HG03025 (cell line): ENCODE measurements around the gene VPS39.

ENCODE experiments used
- ATAC-seq: cut with Tn5 transposase; IDR thresholded peaks from one replicate; pipeline ENCODE4 v1.9.1; 2021; ENCODE audit warnings: mild to moderate bottlenecking, moderate library complexity; ENCODE audit not compliant: unreplicated experiment, low FRiP score

Gene VPS39

DNA sequence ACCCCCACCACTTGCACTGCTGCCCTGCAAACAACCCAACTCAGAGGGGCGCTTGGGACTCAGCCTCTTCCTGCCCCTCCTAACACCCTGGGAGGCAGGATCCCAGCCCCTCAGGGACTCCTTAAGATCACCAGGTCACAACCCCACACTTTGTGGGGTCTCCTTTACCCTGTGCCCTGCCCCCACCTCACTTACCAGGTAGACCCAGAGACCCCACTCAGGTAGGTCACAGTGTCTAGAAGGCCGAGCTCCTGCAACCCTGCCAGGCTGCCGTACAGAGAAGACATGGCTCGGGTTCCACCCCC is 60.7 kb downstream of the VPS39 start:
- no peak for ATAC-seq

GRCh38 chr15:42146551-42147430 is 61.3 kb downstream of the VPS39 start:
- ATAC-seq: no peak

GRCh38 chr15:42145546-42146455 is 62.3 kb downstream of the VPS39 start:
- ATAC-seq: no peak

- ATAC-seq: no peak
Measured at GRCh38 chr15:42144841-42145375, 63.2 kb downstream of the VPS39 start.

DNA sequence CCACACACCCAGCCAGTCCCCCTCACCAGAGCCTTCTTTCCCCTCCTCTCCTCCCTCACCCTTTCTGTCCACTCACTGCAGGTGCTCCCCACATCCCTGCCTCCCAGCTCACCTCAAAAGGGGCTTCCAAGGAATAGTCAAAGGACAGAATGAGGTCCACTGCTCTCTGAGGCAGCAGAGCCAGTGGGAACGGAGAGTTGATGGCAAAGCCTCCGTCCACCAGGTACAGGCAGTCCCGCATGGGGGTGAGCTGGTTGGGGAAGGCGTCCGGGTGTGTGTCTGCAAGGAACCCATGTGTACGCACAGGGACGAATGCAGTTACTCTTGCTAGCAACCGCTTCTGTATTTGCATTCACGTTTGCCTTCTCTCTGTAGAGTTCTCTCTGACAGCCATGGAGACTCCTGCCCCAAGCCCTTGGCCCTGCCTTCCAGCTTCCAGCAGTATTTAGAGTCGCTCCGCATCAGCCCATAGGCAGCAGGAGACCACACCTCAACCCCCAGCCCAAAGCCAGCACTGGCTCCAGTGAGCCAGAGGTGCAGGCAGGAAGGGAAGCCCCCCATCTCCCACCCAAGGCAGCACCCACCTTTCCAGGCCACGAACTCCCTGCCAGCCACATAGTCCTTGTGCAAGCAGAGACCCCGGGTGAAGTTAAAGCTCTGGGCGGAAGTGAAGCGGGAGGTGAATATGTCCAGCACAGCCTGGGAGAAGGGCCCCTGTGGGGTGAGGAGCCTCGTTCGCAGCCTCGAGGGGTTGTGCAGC is 64.1 kb downstream of the VPS39 start:
- ATAC-seq: no peak

- no peak for ATAC-seq
Measured at GRCh38 chr15:42143356-42143755, 64.7 kb downstream of the VPS39 start.

GRCh38 chr15:42141795-42142667 is 66.1 kb downstream of the VPS39 start:
- no peak for ATAC-seq

DNA sequence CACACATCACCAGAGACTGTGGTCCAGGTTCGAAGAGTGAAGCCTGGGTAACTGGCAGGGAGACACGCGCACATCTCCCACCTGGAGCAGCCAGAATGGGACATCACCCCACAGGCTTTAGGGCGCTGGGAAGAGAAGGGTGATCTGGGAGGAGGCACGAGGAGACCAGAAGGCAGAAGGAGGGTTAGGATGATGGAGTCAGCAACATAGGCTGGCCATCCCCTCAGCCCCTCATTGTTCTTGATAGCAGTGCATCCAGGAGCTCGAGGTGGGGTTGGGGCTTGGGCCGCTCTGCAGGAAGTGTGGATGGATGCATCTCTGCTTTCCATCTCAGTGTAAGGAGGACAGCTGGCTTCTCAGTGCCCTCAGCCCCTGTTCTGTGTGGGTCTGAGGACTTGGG is 66.9 kb downstream of the VPS39 start:
- ATAC-seq: no peak

GRCh38 chr15:42140383-42141070 is 67.6 kb downstream of the VPS39 start:
- no peak for ATAC-seq

GRCh38 chr15:42139596-42139995 is 68.5 kb downstream of the VPS39 start:
- no peak for ATAC-seq

DNA sequence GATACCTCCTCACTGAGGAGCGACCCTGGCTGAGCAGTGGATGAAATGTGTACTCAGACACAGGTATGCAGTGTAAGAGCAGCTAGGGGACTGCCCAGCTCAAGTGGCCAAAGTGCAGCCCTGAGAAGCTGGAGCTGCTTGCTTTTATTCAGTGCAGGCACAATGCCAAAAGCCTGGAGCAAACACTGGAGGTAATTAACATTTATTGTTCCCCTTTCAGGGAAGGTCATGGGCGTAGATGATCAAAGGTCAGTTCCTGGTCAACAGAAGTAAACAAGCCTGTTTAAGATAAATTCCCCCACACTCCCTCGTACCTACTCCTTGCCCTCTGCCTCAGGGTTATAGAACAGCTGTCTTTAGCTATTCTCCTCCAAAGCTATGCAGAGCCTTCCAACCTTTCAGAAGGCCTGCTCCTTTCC is 69.1 kb downstream of the VPS39 start:
- ATAC-seq: no peak

DNA sequence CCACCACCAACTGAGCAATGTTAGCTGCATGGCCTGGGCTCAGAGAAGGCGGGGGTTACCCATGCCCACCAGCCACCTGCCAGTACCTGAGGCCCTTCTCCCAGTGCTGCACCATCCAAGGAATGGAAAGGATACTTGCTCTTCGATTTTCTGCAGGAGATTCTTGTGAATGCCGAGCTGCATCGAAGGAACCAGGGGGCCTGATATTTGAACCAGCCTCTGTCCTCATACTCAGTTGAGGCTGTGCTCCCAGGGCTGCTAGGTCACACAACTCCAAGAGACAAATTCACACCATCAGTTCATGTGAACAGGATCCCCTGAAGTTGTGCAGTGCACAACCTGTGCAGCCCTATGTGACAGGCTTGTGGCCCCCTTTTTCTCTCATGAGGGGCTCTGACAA is 69.7 kb downstream of the VPS39 start:
- no peak for ATAC-seq

GRCh38 chr15:42137461-42138261 is 70.4 kb downstream of the VPS39 start:
- no peak for ATAC-seq

DNA sequence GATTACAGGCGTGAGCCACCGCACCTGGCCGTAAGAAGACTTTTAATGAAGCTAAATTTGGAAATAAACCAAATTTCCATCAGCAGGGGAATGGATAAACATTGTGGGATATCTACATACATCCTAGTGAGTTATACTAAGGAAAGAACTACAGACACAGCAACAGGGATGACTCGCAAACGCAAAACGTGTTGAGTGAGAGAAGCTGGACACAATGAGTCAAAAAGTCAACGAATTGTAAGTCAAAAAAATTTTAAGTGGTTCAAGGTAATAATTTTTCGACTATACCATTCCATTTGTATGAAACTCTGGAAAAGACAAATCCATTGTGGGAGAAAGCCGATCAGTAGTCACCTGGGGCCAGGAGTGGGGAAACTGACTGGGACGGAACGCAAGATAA is 71.6 kb downstream of the VPS39 start:
- no peak for ATAC-seq

DNA sequence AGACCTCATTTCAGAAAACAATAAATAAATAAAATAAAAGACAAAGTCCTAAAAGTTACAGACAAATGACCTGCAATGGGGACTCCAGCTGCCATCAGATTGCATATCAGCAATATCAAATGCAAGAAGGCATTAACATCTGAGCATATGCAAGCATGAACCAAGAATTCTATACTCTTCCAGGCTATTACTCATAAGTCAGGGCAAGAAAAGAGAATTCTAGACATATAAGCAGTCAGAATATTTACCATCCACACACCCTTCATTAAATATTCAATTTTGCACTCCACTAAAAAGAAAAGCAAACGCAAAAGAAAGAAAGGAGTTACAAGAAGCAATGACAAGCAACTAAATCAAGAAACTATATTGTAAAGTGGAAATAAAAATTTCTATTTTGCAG is 72.8 kb downstream of the VPS39 start:
- no peak for ATAC-seq

GRCh38 chr15:42134617-42135245 is 73.4 kb downstream of the VPS39 start:
- no peak for ATAC-seq

- no peak for ATAC-seq
Measured at GRCh38 chr15:42133886-42134502, 74.1 kb downstream of the VPS39 start.
